ENCODE measurements around the gene PRDX5.

Gene PRDX5

DNA sequence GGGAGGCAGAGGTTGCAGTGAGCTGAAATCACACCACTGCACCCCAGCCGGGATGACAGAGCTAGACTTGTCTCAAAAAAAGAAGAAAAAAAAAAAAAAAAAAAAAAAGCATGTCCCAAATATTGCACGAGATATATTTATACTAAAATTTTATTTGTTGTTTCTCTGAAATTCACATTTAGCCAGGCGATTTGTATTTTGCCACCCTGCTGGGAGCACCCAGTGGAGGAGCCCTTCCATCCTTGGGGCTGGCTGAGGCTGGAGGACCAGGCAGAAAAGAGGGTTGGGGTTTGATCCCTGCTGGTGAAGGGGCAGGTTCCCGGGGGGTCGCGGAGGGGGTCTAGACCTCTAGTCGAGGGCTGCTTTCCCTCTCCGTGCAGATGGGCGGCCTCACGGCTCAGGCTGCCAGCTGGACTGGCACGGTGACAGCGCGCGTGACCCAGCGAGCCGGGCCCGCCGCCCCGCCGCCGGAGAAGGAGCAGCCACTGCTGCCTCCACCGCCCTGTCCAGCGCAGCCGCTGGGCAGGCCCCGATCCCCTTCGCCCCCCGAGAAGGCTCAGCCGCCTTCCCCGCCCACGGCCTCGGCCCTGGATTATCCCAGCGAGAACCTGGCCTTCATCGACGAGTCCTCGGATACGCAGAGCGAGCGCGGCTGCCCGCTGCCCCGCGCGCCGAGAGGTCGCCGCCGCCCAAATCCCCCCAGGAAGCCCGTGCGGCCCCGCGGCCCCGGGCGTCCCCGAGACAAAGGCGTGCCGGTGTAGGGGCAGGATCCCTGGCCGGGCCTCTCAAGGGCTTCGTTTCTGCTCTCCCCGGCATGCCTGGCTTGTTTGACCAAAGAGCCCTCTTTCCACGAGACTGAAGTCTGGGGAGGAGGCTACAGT lies 18.7 kb upstream of the PRDX5 start:
- TF ChIP-seq NFIC (IDR thresholded peaks at IDR 0.05): peak; percentile 39; the same call in 1 of the 2 replicates
- TF ChIP-seq TCF12 (IDR thresholded peaks at IDR 0.05; ENCODE audit: low read depth): no peak

DNA sequence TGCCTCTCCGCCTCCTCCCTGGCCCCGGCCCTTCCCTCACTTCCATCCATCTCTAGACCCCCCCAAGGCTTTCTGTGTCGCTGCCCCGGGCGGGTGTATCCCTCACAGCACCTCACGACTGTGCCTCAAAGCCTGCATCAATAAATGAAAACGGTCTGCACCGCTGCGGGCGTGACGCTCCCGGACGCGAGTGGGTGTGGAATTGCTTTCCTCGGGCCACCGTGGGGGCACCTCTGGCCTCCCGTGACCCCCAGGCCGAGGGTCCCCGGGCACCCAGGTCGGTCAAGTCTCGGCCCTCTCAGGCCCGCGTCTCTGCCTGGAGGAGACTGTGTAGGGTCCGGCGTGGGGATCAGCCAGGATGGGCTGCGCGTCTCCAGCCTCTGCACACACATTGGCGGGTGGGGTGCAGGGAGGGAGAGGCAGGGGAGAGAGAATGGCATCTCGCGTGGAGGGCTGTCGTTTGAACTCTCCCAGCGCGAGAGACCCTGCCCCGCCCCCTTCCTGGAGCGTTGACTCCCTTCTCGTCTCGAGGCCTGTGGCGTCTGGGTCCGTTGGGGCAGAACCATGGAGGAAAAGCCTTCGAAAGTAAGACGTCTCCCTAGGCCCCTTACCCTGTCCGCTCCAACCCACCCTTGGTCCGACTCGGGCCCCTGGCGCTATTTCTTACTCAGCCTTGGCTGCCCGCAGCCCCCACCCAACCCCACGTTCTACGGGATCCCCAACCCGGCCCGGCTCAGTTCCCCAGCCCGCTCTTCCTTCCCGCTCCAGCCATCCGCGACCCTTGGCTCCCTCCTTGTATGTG lies 17.9 kb upstream of the PRDX5 start, which contains the start of gene CATSPERZ:
TSS of gene CATSPERZ (plus strand) at position 512 of the 802 bp plus-strand sequence. CDS start at position 565, 53 bp downstream.
- no peak; the same call in 1 of the 2 replicates for TF ChIP-seq ZBTB7A (IDR thresholded peaks at IDR 0.05; ENCODE audit: low read depth)
- no peak for TF ChIP-seq REST (IDR thresholded peaks at IDR 0.05; ENCODE audit: low read depth)
- no peak for TF ChIP-seq CREB1 (IDR thresholded peaks at IDR 0.05; ENCODE audit: low read depth)
- TF ChIP-seq EGR1 (IDR thresholded peaks at IDR 0.05): no peak
- no peak for TF ChIP-seq FOXM1 (IDR thresholded peaks at IDR 0.05; ENCODE audit: borderline replicate concordance, low read depth)
- TF ChIP-seq RAD21 (IDR thresholded peaks at IDR 0.05; ENCODE audit: low read depth): no peak
- no peak for TF ChIP-seq USF1 (IDR thresholded peaks at IDR 0.05)
- no peak for TF ChIP-seq YY1 (IDR thresholded peaks at IDR 0.05; ENCODE audit: low read depth)
- TF ChIP-seq NFIC (IDR thresholded peaks at IDR 0.05): no peak
- TF ChIP-seq TEAD4 (IDR thresholded peaks at IDR 0.05): no peak
- no peak for TF ChIP-seq CEBPB (IDR thresholded peaks at IDR 0.05)
- TF ChIP-seq MAX (IDR thresholded peaks at IDR 0.05): no peak
- TF ChIP-seq TCF12 (IDR thresholded peaks at IDR 0.05; ENCODE audit: low read depth): no peak
- no peak for TF ChIP-seq TAF1 (IDR thresholded peaks at IDR 0.05; ENCODE audit: low read depth)
- no peak for TF ChIP-seq EP300 (IDR thresholded peaks at IDR 0.05; ENCODE audit: borderline replicate concordance)

GRCh38 chr11:64303109-64304031 lies 14.6 kb upstream of the PRDX5 start:
- TF ChIP-seq FOXM1 (IDR thresholded peaks at IDR 0.05; ENCODE audit: borderline replicate concordance, low read depth): no peak
- TF ChIP-seq CEBPB (IDR thresholded peaks at IDR 0.05): no peak
- no peak for TF ChIP-seq YY1 (IDR thresholded peaks at IDR 0.05; ENCODE audit: low read depth)
- TF ChIP-seq TCF12 (IDR thresholded peaks at IDR 0.05; ENCODE audit: low read depth): no peak
- no peak for TF ChIP-seq RAD21 (IDR thresholded peaks at IDR 0.05; ENCODE audit: low read depth)
- no peak for TF ChIP-seq REST (IDR thresholded peaks at IDR 0.05; ENCODE audit: low read depth)
- no peak for TF ChIP-seq CREB1 (IDR thresholded peaks at IDR 0.05; ENCODE audit: low read depth)
- no peak for TF ChIP-seq TAF1 (IDR thresholded peaks at IDR 0.05; ENCODE audit: low read depth)
- TF ChIP-seq EP300 (IDR thresholded peaks at IDR 0.05; ENCODE audit: borderline replicate concordance): no peak
- no peak for TF ChIP-seq USF1 (IDR thresholded peaks at IDR 0.05)
- TF ChIP-seq EGR1 (IDR thresholded peaks at IDR 0.05): no peak
- no peak for TF ChIP-seq ZBTB7A (IDR thresholded peaks at IDR 0.05; ENCODE audit: low read depth)
- no peak for TF ChIP-seq MAX (IDR thresholded peaks at IDR 0.05)
- no peak for TF ChIP-seq TEAD4 (IDR thresholded peaks at IDR 0.05)

GRCh38 chr11:64304032-64304315 lies 13.9 kb upstream of the PRDX5 start:
- no peak for TF ChIP-seq USF1 (IDR thresholded peaks at IDR 0.05)
- TF ChIP-seq CREB1 (IDR thresholded peaks at IDR 0.05; ENCODE audit: low read depth): no peak
- no peak for TF ChIP-seq TCF12 (IDR thresholded peaks at IDR 0.05; ENCODE audit: low read depth)
- TF ChIP-seq FOXM1 (IDR thresholded peaks at IDR 0.05; ENCODE audit: borderline replicate concordance, low read depth): no peak
- no peak for TF ChIP-seq YY1 (IDR thresholded peaks at IDR 0.05; ENCODE audit: low read depth)
- TF ChIP-seq ZBTB7A (IDR thresholded peaks at IDR 0.05; ENCODE audit: low read depth): no peak
- TF ChIP-seq RAD21 (IDR thresholded peaks at IDR 0.05; ENCODE audit: low read depth): no peak
- TF ChIP-seq MAX (IDR thresholded peaks at IDR 0.05): no peak
- no peak for TF ChIP-seq EP300 (IDR thresholded peaks at IDR 0.05; ENCODE audit: borderline replicate concordance)
- no peak for TF ChIP-seq EGR1 (IDR thresholded peaks at IDR 0.05)
- TF ChIP-seq CEBPB (IDR thresholded peaks at IDR 0.05): no peak
- no peak for TF ChIP-seq TAF1 (IDR thresholded peaks at IDR 0.05; ENCODE audit: low read depth)
- no peak for TF ChIP-seq NFIC (IDR thresholded peaks at IDR 0.05)
- TF ChIP-seq REST (IDR thresholded peaks at IDR 0.05; ENCODE audit: low read depth): no peak
- no peak for TF ChIP-seq TEAD4 (IDR thresholded peaks at IDR 0.05)
